A549 (cell line): Measurements from ENCODE around the gene PSIP1. TPM values are rescaled to one million over a fixed set of nuclear protein-coding genes. Genes with fewer than 3 reads are reported as not detected.
A peak's percentile ranks its signal among the peaks of the same experiment; 100 is the strongest.

ENCODE experiments used
- ATAC-seq, 2 experiments: fragments of 200-7000 bp in 1 of 2; fragments of >200 bp in 1 of 2; cut with Nextera tagmentation in 1 of 2; cut with Tn5 transposase in 1 of 2; 3 replicates each; pipeline versions ENCODE4 v1.8.0 to v1.9.1; 2018 to 2020; ENCODE audit warnings: mild to moderate bottlenecking in 1 of 2, moderate library complexity in 1 of 2
- CTCF ChIA-PET: fragments of 300-600 bp; sonication (Branson Sonifier 250); formaldehyde crosslinking; extraction: SDS; loops from one replicate; lab custom pipeline; 2021; ENCODE audit warnings: antibody characterized with exemption, inconsistent platforms; lab: Yijun Ruan, JAX
- POLR2A ChIA-PET: fragments of 350-600 bp; formaldehyde crosslinking; extraction: SDS; loops from one replicate; lab custom pipeline; 2021; ENCODE audit warnings: antibody characterized with exemption, inconsistent platforms; lab: Yijun Ruan, JAX
- DNase-seq, 2 experiments: peaks; one replicate each; pipeline versions ENCODE4 v3.0.0 to v3.0.0-alpha.2; 2011 to 2016; ENCODE audit warnings: low read depth in 1 of 2, low spot score in 1 of 2
- FAIRE-seq: peaks from 2 replicates; lab custom pipeline; 2011; peaks lifted over from hg19 to GRCh38; lab: Jason Lieb, UNC
- H3K27ac ChIP-seq, 2 experiments: fragments of >200 bp; sonication (Bioruptor Twin); formaldehyde crosslinking; 3 replicates each; pipeline ENCODE4 v1.5.1; 2016 to 2017
- H3K4me1 ChIP-seq: fragments of >200 bp; sonication (Bioruptor Twin); formaldehyde crosslinking; 3 replicates; pipeline ENCODE4 v1.6.1; 2016
- H3K4me2 ChIP-seq: fragments of >200 bp; sonication (Bioruptor Twin); formaldehyde crosslinking; 3 replicates; pipeline ENCODE4 v1.6.1; 2016
- H3K4me3 ChIP-seq: fragments of >200 bp; sonication (Bioruptor Twin); formaldehyde crosslinking; 3 replicates; pipeline ENCODE4 v1.5.1; 2016
- H3K9me3 ChIP-seq: fragments of >200 bp; sonication (Bioruptor Twin); formaldehyde crosslinking; 3 replicates; pipeline ENCODE4 v1.6.1; 2016
- CHD2 ChIP-seq: fragments of 150-350 bp; IDR thresholded peaks from 2 replicates; pipeline ENCODE4 v1.6.1; 2014; ENCODE audit warnings: low read length; ENCODE audit not compliant: partially characterized antibody
- CHD4 ChIP-seq: fragments of 200-600 bp; sonication (generic); IDR thresholded peaks from 2 replicates; pipeline ENCODE4 v1.6.1; 2016; ENCODE audit warnings: antibody characterized with exemption, mild to moderate bottlenecking, borderline replicate concordance
- EHF ChIP-seq: fragments of 250-450 bp; sonication (Bioruptor Pico); IDR thresholded peaks from 2 replicates; pipeline ENCODE4 v1.5.0; 2020; ENCODE audit warnings: mild to moderate bottlenecking
- FOSB ChIP-seq: fragments of 250-450 bp; sonication (Bioruptor Pico); IDR thresholded peaks from 2 replicates; pipeline ENCODE4 v1.5.0; 2020; ENCODE audit warnings: mild to moderate bottlenecking, moderate library complexity
- FOSL2 ChIP-seq, 2 experiments: fragments of 450-650 bp in 1 of 2; fragments of >200 bp in 1 of 2; sonication (Bioruptor Twin) in 1 of 2; formaldehyde crosslinking; IDR thresholded peaks; 2 replicates each; pipeline versions ENCODE4 v1.5.0 to v1.6.1; 2016 to 2020; ENCODE audit warnings: mild to moderate bottlenecking in 1 of 2, moderate library complexity in 1 of 2
- NFE2L2 ChIP-seq: fragments of 150-350 bp; conservative IDR thresholded peaks from 2 replicates; pipeline ENCODE4 v1.6.1; 2014; ENCODE audit warnings: low read length
- POLR2AphosphoS2 ChIP-seq: conservative IDR thresholded peaks from 2 replicates; pipeline ENCODE4 v1.6.1; 2012; ENCODE audit warnings: low read length, improper control_type of control experiment, inconsistent platforms
- RAD21 ChIP-seq, 2 experiments: fragments of >200 bp in 1 of 2; sonication (Bioruptor Twin) in 1 of 2; formaldehyde crosslinking in 1 of 2; IDR thresholded peaks in 1 of 2; conservative IDR thresholded peaks in 1 of 2; 2 replicates in 1 of 2; 3 replicates in 1 of 2; pipeline ENCODE4 v1.6.1; 2012 to 2018; ENCODE audit warnings: inconsistent platforms in 1 of 2
- RARB ChIP-seq: fragments of 250-450 bp; sonication (Bioruptor Pico); IDR thresholded peaks from 2 replicates; pipeline ENCODE4 v1.8.0; 2021; ENCODE audit warnings: mild to moderate bottlenecking, moderate library complexity
- SMC3 ChIP-seq: fragments of >200 bp; sonication (Bioruptor Twin); formaldehyde crosslinking; IDR thresholded peaks from 3 replicates; pipeline ENCODE4 v1.6.1; 2018; ENCODE audit warnings: inconsistent platforms
- ZC3H11A ChIP-seq: fragments of 450-650 bp; IDR thresholded peaks from 2 replicates; pipeline ENCODE4 v1.6.1; 2014; ENCODE audit warnings: antibody characterized with exemption, mild to moderate bottlenecking
- ZNF302 ChIP-seq: fragments of 250-450 bp; sonication (Bioruptor Pico); IDR thresholded peaks from 2 replicates; pipeline ENCODE4 v1.9.0; 2021; ENCODE audit warnings: inconsistent platforms, mild to moderate bottlenecking, moderate library complexity
- WGBS: methylation state at CpG from one replicate; pipeline ENCODE4 v1.1.6; 2017; ENCODE audit errors: missing lambda C conversion rate; 5-methylcytosine and 5-hydroxymethylcytosine counted together
- polyA plus RNA-seq, 4 experiments: library from polyadenylated mRNA; depleted of rRNA in 3 of 4; stranded (reverse); fragments of >200 nt; fragmentation: RNase III in 1 of 4; extraction: RNeasy Plus Mini Kit Qiagen cat#74134 plus additional on column Dnase treatment in 1 of 4; gene quantifications; 2 replicates in 3 of 4; 3 replicates in 1 of 4; pipeline ENCODE4 v1.2.3, GENCODE V29; 2011 to 2017
- small RNA-seq, 6 experiments: library from RNA; depleted of rRNA; stranded (forward); fragments of <200 nt; gene quantifications; one replicate each; pipeline ENCODE3, GENCODE V24; 2012
- TF ChIP-seq, protein P1 (sequence below): fragments of 200-600 bp; sonication (generic); IDR thresholded peaks from 2 replicates; pipeline ENCODE4 v1.6.1; 2016; ENCODE audit warnings: antibody characterized with exemption, mild to moderate bottlenecking, moderate library complexity
- TF ChIP-seq, protein P2 (sequence below): fragments of >200 bp; sonication (Bioruptor Twin); formaldehyde crosslinking; IDR thresholded peaks from 3 replicates; pipeline ENCODE4 v1.6.1; 2016
- TF ChIP-seq, protein P3 (sequence below): fragments of 150-350 bp; IDR thresholded peaks from 2 replicates; pipeline ENCODE4 v1.6.1; 2014; ENCODE audit warnings: low read depth, mild to moderate bottlenecking, low read length
- TF ChIP-seq, protein P4 (sequence below): fragments of >200 bp; sonication (Bioruptor Twin); formaldehyde crosslinking; IDR thresholded peaks from 3 replicates; pipeline ENCODE4 v1.5.1; 2016
- TF ChIP-seq, protein P5 (sequence below): IDR thresholded peaks from 2 replicates; pipeline ENCODE4 v1.6.1; 2012
- TF ChIP-seq, protein P6 (sequence below): IDR thresholded peaks from 2 replicates; pipeline ENCODE4 v1.6.1; 2012; ENCODE audit warnings: low read depth, borderline replicate concordance

PSIP1 gene
- polyA plus RNA-seq, 2 of the 4 experiments (the other 2 are of a cell fraction) = 84.2 to 119 TPM

DNA sequence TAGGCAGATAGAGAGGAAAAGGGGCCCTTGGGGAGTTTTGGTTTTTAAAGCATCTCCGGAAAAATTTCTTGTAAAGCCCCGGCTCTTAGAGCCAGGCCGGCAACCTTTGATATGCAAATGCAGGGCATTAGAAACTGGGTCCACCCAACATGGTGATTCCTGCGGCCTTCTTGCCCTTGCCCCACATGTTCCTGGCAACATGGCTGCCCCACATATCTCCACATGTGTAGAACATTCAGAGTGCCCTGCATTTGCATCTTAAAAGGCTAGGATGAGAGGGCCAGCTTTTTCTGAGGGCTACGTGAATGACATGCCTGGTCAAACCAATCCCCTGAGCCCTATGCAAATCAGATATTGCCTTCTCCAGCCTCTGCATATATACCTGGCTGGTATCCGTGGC is 93.1 kb downstream of the PSIP1 start:
- Histone ChIP-seq H3K4me2 (no peak overlapping the region), H3K4me3 (no peak overlapping the region), H3K9me3 (no peaks in the 10 kb centered on the region), H3K4me1 (peaks cover 5% of the 10 kb centered on the region), H3K27ac (no peak overlapping the region)
- WGBS = 73% methylated on average over 6 of the region's 6 CpGs
- POLR2A ChIA-PET = no interaction called here
- TF ChIP-seq, protein P1, sequence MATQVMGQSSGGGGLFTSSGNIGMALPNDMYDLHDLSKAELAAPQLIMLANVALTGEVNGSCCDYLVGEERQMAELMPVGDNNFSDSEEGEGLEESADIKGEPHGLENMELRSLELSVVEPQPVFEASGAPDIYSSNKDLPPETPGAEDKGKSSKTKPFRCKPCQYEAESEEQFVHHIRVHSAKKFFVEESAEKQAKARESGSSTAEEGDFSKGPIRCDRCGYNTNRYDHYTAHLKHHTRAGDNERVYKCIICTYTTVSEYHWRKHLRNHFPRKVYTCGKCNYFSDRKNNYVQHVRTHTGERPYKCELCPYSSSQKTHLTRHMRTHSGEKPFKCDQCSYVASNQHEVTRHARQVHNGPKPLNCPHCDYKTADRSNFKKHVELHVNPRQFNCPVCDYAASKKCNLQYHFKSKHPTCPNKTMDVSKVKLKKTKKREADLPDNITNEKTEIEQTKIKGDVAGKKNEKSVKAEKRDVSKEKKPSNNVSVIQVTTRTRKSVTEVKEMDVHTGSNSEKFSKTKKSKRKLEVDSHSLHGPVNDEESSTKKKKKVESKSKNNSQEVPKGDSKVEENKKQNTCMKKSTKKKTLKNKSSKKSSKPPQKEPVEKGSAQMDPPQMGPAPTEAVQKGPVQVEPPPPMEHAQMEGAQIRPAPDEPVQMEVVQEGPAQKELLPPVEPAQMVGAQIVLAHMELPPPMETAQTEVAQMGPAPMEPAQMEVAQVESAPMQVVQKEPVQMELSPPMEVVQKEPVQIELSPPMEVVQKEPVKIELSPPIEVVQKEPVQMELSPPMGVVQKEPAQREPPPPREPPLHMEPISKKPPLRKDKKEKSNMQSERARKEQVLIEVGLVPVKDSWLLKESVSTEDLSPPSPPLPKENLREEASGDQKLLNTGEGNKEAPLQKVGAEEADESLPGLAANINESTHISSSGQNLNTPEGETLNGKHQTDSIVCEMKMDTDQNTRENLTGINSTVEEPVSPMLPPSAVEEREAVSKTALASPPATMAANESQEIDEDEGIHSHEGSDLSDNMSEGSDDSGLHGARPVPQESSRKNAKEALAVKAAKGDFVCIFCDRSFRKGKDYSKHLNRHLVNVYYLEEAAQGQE = no peak
- TF ChIP-seq ZC3H11A = no peak
- DNase-seq = no peak
- no peak for FAIRE-seq
- CTCF ChIA-PET = interaction anchor here (0.5 to 1.6 kb wide), 3 partner anchors 205 to 213 kb away, joined by 3 to 5 read pairs (median 4); no protein-coding TSS in a partner anchor
- no peak for ATAC-seq

DNA sequence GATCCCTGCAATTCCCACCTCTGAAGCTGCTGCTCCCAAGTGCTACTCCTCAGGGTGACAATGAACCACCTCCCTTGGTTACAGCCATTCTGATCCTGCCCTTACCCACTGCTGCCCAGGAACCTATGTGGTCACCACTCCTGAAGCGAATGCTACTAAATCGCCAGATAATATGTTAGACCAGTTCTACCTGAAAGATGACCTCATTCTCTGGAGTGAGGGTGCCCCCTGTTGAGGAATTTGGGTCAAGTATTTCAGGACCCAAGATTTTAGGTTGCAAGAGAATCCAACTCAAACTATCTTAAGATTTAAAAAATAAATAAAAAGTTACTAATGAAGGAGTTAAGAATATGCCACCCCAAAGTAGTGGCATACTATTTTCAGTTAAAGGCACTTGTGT is 93.9 kb downstream of the PSIP1 start:
- Histone ChIP-seq H3K27ac (no peak overlapping the region), H3K4me3 (no peak overlapping the region), H3K9me3 (no peaks in the 10 kb centered on the region), H3K4me2 (no peak overlapping the region), H3K4me1 (peaks cover 3% of the 10 kb centered on the region)
- no peak for TF ChIP-seq NFE2L2
- TF ChIP-seq, protein P2, sequence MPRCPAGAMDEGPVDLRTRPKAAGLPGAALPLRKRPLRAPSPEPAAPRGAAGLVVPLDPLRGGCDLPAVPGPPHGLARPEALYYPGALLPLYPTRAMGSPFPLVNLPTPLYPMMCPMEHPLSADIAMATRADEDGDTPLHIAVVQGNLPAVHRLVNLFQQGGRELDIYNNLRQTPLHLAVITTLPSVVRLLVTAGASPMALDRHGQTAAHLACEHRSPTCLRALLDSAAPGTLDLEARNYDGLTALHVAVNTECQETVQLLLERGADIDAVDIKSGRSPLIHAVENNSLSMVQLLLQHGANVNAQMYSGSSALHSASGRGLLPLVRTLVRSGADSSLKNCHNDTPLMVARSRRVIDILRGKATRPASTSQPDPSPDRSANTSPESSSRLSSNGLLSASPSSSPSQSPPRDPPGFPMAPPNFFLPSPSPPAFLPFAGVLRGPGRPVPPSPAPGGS = no peak
- TF ChIP-seq, protein P3, sequence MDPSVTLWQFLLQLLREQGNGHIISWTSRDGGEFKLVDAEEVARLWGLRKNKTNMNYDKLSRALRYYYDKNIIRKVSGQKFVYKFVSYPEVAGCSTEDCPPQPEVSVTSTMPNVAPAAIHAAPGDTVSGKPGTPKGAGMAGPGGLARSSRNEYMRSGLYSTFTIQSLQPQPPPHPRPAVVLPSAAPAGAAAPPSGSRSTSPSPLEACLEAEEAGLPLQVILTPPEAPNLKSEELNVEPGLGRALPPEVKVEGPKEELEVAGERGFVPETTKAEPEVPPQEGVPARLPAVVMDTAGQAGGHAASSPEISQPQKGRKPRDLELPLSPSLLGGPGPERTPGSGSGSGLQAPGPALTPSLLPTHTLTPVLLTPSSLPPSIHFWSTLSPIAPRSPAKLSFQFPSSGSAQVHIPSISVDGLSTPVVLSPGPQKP = no peak
- TF ChIP-seq EHF (CRISPR knock-in tag) = no peak
- TF ChIP-seq, protein P4, sequence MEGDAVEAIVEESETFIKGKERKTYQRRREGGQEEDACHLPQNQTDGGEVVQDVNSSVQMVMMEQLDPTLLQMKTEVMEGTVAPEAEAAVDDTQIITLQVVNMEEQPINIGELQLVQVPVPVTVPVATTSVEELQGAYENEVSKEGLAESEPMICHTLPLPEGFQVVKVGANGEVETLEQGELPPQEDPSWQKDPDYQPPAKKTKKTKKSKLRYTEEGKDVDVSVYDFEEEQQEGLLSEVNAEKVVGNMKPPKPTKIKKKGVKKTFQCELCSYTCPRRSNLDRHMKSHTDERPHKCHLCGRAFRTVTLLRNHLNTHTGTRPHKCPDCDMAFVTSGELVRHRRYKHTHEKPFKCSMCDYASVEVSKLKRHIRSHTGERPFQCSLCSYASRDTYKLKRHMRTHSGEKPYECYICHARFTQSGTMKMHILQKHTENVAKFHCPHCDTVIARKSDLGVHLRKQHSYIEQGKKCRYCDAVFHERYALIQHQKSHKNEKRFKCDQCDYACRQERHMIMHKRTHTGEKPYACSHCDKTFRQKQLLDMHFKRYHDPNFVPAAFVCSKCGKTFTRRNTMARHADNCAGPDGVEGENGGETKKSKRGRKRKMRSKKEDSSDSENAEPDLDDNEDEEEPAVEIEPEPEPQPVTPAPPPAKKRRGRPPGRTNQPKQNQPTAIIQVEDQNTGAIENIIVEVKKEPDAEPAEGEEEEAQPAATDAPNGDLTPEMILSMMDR = peak; percentile 62
- no peak for TF ChIP-seq ZNF302
- TF ChIP-seq RARB (CRISPR knock-in tag) = no peak
- TF ChIP-seq RAD21 (conservative IDR thresholded peaks at IDR 0.05 in 1 of 2, IDR thresholded peaks at IDR 0.05 in 1 of 2) = peak; percentile 75 to 79
- TF ChIP-seq CHD2 = no peak
- no peak for TF ChIP-seq CHD4
- no peak for TF ChIP-seq FOSB (CRISPR knock-in tag)
- TF ChIP-seq FOSL2 (IDR thresholded peaks at IDR 0.05) = no peak
- no peak for TF ChIP-seq FOSL2 (CRISPR knock-in tag; IDR thresholded peaks at IDR 0.05)
- TF ChIP-seq, protein P5, sequence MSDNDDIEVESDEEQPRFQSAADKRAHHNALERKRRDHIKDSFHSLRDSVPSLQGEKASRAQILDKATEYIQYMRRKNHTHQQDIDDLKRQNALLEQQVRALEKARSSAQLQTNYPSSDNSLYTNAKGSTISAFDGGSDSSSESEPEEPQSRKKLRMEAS = no peak
- TF ChIP-seq, protein P6, sequence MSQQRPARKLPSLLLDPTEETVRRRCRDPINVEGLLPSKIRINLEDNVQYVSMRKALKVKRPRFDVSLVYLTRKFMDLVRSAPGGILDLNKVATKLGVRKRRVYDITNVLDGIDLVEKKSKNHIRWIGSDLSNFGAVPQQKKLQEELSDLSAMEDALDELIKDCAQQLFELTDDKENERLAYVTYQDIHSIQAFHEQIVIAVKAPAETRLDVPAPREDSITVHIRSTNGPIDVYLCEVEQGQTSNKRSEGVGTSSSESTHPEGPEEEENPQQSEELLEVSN = no peak
- TF ChIP-seq POLR2AphosphoS2 = no peak
- peak; percentile 63 for TF ChIP-seq SMC3
- peak; percentile 54 to 77; a peak in 4 of 6 replicates for ATAC-seq
- POLR2A ChIA-PET = no interaction called here
- WGBS = 72% methylated on average over 2 of the region's 2 CpGs
- FAIRE-seq = no peak
- CTCF ChIA-PET = interaction anchor here (0.8 to 2.0 kb wide), 11 partner anchors 12 to 313 kb away, joined by 3 to 10 read pairs (median 4); partner anchors contain the start of gene CCDC171
- peak in 1 of 2 experiments; percentile 52 for DNase-seq

Small RNAs within 50 kb of the gene (small RNA-seq; reads per million reads assigned to genes)
- gene AL513423.1 (0 reads per million in 6 experiments), gene RN7SL98P (0 reads per million in 6 experiments), gene RNU6-246P (0 reads per million in 6 experiments), gene RNU6-319P (0 reads per million in 6 experiments)

Other genes starting within 250 kb of the PSIP1 start
- gene TTC39B, start 203.8 kb downstream of the PSIP1 start, polyA plus RNA-seq (2011; rRNA removed) = 4.4 and 5.0 TPM in 2 replicates
- 0.52 to 0.94 TPM (median 0.59 TPM) in 3 replicates for gene TTC39B, start 203.8 kb downstream of the PSIP1 start, polyA plus RNA-seq (2017; fragmentation: RNase III; extraction: RNeasy Plus Mini Kit Qiagen cat#74134 plus additional on column Dnase treatment)
- 32.5 and 35.1 TPM in 2 replicates for gene SNAPC3, start 88.1 kb downstream of the PSIP1 start, polyA plus RNA-seq (2011; rRNA removed)
- gene SNAPC3, start 88.1 kb downstream of the PSIP1 start, polyA plus RNA-seq (2017; fragmentation: RNase III; extraction: RNeasy Plus Mini Kit Qiagen cat#74134 plus additional on column Dnase treatment) = 21.7 to 28.9 TPM (median 26.5 TPM) in 3 replicates
- 1.3 and 1.4 TPM in 2 replicates for gene CCDC171, start 42.1 kb upstream of the PSIP1 start, polyA plus RNA-seq (2011; rRNA removed)
- 0.67 to 1.0 TPM (median 0.88 TPM) in 3 replicates for gene CCDC171, start 42.1 kb upstream of the PSIP1 start, polyA plus RNA-seq (2017; fragmentation: RNase III; extraction: RNeasy Plus Mini Kit Qiagen cat#74134 plus additional on column Dnase treatment)